Measurements from ENCODE around the gene TMEM184C. TPM values are rescaled to one million over a fixed set of nuclear protein-coding genes. Genes with fewer than 3 reads are reported as not detected.

The TMEM184C gene
- total RNA-seq, 1 experiment from 2014 or later: 43.7 TPM

DNA sequence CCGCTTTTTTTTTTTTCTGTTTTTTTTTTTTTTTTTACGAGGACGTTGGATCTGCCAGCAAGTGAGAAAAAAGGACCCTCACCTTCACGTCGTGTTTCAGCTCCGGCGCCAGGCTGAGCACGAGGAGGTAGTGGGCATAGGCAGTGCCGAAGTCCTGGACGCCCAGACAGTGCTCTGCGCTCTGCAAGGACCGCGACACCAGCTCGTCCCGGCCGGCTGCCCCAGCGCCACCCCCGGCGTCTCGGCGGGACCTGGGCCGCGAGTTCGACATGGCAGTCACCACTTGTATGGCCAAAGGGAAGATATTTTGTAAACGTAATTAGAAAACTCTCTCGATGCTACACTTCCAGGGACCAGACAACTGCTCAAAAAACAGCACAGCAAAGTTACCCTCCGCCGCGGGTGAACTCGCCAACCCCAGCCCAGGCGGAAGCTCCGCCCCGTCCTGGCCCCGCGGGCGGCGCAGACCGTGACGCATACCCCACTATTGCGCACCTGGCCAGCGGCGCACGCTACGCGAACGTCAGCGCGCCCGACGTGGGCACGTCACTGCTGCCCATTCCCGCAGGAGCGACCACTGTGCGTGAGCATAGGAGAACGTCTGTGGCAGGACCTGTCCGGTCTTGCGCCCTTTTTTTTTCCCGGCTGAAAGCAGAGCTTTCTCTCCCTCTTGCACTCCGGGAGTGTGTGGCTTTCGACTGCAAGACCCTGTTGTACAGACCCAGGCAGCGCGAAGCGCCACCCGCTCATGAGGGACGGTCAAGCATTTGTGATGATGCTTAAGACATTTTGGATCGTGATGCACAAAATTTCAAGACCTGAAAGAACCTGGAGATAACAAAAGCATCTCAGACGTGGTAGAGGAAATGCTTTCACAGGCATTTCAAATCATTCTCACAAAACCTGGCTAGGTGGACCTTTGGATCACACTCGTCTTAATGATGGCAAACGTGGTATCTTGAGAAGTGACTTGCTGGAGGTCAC lies 66.8 kb downstream of the TMEM184C start, which contains the start of gene PRMT9:
TSS of gene PRMT9 (minus strand) at position 447 of the 984 bp plus-strand sequence. CDS start at position 271, 176 bp downstream.
- Mint-ChIP-seq H3K9me3 (no peaks in the 10 kb centered on the region), H3K27ac (peak within 1 kb of the TSS; percentile 97), H3K4me1 (peaks cover 20% of the 10 kb centered on the region), H3K27me3 (ENCODE audit: low read depth) (peaks cover 4% of the 10 kb centered on the region; the same call in 1 of the 2 replicates), H3K36me3 (peaks cover under 1% of the 10 kb centered on the region), H3K4me3 (peak within 1 kb of the TSS; percentile 84)
- ATAC-seq (peak; percentile 93), DNase-seq (ENCODE audit: low spot score) (peak; percentile 83)
- CTCF ChIA-PET: interaction anchor here (0.6 to 3.3 kb wide), 6 partner anchors 43 to 333 kb away, joined by 3 to 34 read pairs (median 4); partner anchors contain the start of gene TMEM184C
- POLR2A ChIA-PET: interaction anchor here (1.1 to 2.3 kb wide), 5 partner anchors 9 to 67 kb away, joined by 3 to 17 read pairs (median 4); partner anchors contain the start of genes ARHGAP10 and TMEM184C
- TF ChIP-seq ZBTB43 (CRISPR knock-in tag; IDR thresholded peaks at IDR 0.05): no peak; the same call in 1 of the 2 replicates
- no peak for TF ChIP-seq TCF7 (CRISPR knock-in tag; IDR thresholded peaks at IDR 0.05; ENCODE audit: low read depth)
- peak; percentile 88; the same call in 1 of the 2 replicates for TF ChIP-seq FOXK1 (CRISPR knock-in tag; IDR thresholded peaks at IDR 0.05)
- TF ChIP-seq ZNF232 (CRISPR knock-in tag; IDR thresholded peaks at IDR 0.05): peak; percentile 87
- no peak for TF ChIP-seq NR2C2 (CRISPR knock-in tag; IDR thresholded peaks at IDR 0.05)
- TF ChIP-seq, protein P1, sequence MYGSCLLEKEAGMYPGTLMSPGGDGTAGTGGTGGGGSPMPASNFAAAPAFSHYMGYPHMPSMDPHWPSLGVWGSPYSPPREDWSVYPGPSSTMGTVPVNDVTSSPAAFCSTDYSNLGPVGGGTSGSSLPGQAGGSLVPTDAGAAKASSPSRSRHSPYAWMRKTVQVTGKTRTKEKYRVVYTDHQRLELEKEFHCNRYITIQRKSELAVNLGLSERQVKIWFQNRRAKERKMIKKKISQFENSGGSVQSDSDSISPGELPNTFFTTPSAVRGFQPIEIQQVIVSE (CRISPR knock-in tag; IDR thresholded peaks at IDR 0.05; ENCODE audit: borderline replicate concordance): no peak
- no peak for TF ChIP-seq MLX (CRISPR knock-in tag; IDR thresholded peaks at IDR 0.05)
- no peak for TF ChIP-seq NFYB (CRISPR knock-in tag; conservative IDR thresholded peaks at IDR 0.05; ENCODE audit: low read depth)
- no peak for TF ChIP-seq TP53 (CRISPR knock-in tag; IDR thresholded peaks at IDR 0.05)
- no peak for TF ChIP-seq SMAD4 (CRISPR knock-in tag; IDR thresholded peaks at IDR 0.05)
- TF ChIP-seq, protein P2, sequence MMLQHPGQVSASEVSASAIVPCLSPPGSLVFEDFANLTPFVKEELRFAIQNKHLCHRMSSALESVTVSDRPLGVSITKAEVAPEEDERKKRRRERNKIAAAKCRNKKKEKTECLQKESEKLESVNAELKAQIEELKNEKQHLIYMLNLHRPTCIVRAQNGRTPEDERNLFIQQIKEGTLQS (CRISPR knock-in tag; conservative IDR thresholded peaks at IDR 0.05): no peak
- no peak for TF ChIP-seq STAT6 (CRISPR knock-in tag; conservative IDR thresholded peaks at IDR 0.05; ENCODE audit: low read depth)
- no peak for TF ChIP-seq RELA (CRISPR knock-in tag; IDR thresholded peaks at IDR 0.05; ENCODE audit: borderline replicate concordance)
- no peak for TF ChIP-seq ESRRA (CRISPR knock-in tag; IDR thresholded peaks at IDR 0.05; ENCODE audit: borderline replicate concordance)
- TF ChIP-seq, protein P3, sequence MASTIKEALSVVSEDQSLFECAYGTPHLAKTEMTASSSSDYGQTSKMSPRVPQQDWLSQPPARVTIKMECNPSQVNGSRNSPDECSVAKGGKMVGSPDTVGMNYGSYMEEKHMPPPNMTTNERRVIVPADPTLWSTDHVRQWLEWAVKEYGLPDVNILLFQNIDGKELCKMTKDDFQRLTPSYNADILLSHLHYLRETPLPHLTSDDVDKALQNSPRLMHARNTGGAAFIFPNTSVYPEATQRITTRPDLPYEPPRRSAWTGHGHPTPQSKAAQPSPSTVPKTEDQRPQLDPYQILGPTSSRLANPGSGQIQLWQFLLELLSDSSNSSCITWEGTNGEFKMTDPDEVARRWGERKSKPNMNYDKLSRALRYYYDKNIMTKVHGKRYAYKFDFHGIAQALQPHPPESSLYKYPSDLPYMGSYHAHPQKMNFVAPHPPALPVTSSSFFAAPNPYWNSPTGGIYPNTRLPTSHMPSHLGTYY (CRISPR knock-in tag; IDR thresholded peaks at IDR 0.05): no peak
- peak; percentile 79 for TF ChIP-seq GABPB1 (CRISPR knock-in tag; IDR thresholded peaks at IDR 0.05)
- TF ChIP-seq ZBTB21 (CRISPR knock-in tag; IDR thresholded peaks at IDR 0.05; ENCODE audit: borderline replicate concordance): peak; percentile 91; the same call in 1 of the 2 replicates
- TF ChIP-seq ZNF138 (CRISPR knock-in tag; conservative IDR thresholded peaks at IDR 0.05): no peak
- TF ChIP-seq GRHL2 (CRISPR knock-in tag; IDR thresholded peaks at IDR 0.05; ENCODE audit: insufficient replicate concordance, severe bottlenecking): no peak
- peak; percentile 96 for TF ChIP-seq CREM (CRISPR knock-in tag; IDR thresholded peaks at IDR 0.05)
- TF ChIP-seq, protein P4, sequence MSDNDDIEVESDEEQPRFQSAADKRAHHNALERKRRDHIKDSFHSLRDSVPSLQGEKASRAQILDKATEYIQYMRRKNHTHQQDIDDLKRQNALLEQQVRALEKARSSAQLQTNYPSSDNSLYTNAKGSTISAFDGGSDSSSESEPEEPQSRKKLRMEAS (CRISPR knock-in tag; IDR thresholded peaks at IDR 0.05): peak; percentile 88
- TF ChIP-seq NFE2L1 (CRISPR knock-in tag; IDR thresholded peaks at IDR 0.05): no peak
- peak; percentile 86 for TF ChIP-seq CREB1 (CRISPR knock-in tag; IDR thresholded peaks at IDR 0.05)
- TF ChIP-seq, protein P5, sequence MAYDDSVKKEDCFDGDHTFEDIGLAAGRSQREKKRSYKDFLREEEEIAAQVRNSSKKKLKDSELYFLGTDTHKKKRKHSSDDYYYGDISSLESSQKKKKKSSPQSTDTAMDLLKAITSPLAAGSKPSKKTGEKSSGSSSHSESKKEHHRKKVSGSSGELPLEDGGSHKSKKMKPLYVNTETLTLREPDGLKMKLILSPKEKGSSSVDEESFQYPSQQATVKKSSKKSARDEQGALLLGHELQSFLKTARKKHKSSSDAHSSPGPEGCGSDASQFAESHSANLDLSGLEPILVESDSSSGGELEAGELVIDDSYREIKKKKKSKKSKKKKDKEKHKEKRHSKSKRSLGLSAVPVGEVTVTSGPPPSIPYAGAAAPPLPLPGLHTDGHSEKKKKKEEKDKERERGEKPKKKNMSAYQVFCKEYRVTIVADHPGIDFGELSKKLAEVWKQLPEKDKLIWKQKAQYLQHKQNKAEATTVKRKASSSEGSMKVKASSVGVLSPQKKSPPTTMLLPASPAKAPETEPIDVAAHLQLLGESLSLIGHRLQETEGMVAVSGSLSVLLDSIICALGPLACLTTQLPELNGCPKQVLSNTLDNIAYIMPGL (CRISPR knock-in tag; IDR thresholded peaks at IDR 0.05): peak; percentile 72; the same call in 1 of the 2 replicates
- no peak for TF ChIP-seq MXD4 (CRISPR knock-in tag; IDR thresholded peaks at IDR 0.05; ENCODE audit: borderline replicate concordance)
- TF ChIP-seq ELF4 (CRISPR knock-in tag; IDR thresholded peaks at IDR 0.05; ENCODE audit: low read depth): no peak
- no peak for TF ChIP-seq NR3C1 (CRISPR knock-in tag; conservative IDR thresholded peaks at IDR 0.05; ENCODE audit: low read depth)

Measured in WTC11 (cell line).